Central memory CD8-positive, alpha-beta T cell (primary cell): ENCODE measurements around the gene DENND1A.
"Not testable (repeated sequence)": the region's sequence is repeated elsewhere in the genome, so short reads cannot be mapped to it uniquely, and the experiment has no call there.

Experiments
- ATAC-seq: fragments of 150-1000 bp; cut with Tn5 transposase; replicated peaks from 2 replicates; pipeline ENCODE4 v1.10.0; 2022; ENCODE audit warnings: mild to moderate bottlenecking, moderate FRiP score, moderate number of reproducible peaks; ENCODE audit not compliant: poor library complexity, severe bottlenecking; ENCODE audit errors: extremely low read depth
- DNase-seq, 2 donors: peaks; one replicate each; pipeline ENCODE4 v3.0.0; 2021; ENCODE audit warnings: low spot score in 2 of 2
- H3K27ac Mint-ChIP-seq: one replicate; pipeline ENCODE4 v1.8.0; 2022; ENCODE audit warnings: low read depth, mild to moderate bottlenecking, moderate library complexity, mixed read lengths
- H3K27me3 Mint-ChIP-seq: one replicate; pipeline ENCODE4 v1.8.0; 2022; ENCODE audit warnings: mixed read lengths
- H3K36me3 Mint-ChIP-seq: one replicate; pipeline ENCODE4 v1.8.0; 2022; ENCODE audit warnings: mild to moderate bottlenecking, moderate library complexity, mixed read lengths; ENCODE audit not compliant: insufficient read depth
- H3K4me1 Mint-ChIP-seq: one replicate; pipeline ENCODE4 v1.8.0; 2022; ENCODE audit warnings: mixed read lengths
- H3K4me3 Mint-ChIP-seq: one replicate; pipeline ENCODE4 v1.8.0; 2022; ENCODE audit warnings: mild to moderate bottlenecking, moderate library complexity, mixed read lengths
- H3K9me3 Mint-ChIP-seq: one replicate; pipeline ENCODE4 v1.8.0; 2022; ENCODE audit warnings: mixed read lengths

Gene DENND1A, protein sequence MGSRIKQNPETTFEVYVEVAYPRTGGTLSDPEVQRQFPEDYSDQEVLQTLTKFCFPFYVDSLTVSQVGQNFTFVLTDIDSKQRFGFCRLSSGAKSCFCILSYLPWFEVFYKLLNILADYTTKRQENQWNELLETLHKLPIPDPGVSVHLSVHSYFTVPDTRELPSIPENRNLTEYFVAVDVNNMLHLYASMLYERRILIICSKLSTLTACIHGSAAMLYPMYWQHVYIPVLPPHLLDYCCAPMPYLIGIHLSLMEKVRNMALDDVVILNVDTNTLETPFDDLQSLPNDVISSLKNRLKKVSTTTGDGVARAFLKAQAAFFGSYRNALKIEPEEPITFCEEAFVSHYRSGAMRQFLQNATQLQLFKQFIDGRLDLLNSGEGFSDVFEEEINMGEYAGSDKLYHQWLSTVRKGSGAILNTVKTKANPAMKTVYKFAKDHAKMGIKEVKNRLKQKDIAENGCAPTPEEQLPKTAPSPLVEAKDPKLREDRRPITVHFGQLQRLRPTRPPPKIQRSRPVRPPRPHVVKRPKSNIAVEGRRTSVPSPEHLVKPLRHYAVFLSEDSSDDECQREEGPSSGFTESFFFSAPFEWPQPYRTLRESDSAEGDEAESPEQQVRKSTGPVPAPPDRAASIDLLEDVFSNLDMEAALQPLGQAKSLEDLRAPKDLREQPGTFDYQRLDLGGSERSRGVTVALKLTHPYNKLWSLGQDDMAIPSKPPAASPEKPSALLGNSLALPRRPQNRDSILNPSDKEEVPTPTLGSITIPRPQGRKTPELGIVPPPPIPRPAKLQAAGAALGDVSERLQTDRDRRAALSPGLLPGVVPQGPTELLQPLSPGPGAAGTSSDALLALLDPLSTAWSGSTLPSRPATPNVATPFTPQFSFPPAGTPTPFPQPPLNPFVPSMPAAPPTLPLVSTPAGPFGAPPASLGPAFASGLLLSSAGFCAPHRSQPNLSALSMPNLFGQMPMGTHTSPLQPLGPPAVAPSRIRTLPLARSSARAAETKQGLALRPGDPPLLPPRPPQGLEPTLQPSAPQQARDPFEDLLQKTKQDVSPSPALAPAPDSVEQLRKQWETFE

DNA sequence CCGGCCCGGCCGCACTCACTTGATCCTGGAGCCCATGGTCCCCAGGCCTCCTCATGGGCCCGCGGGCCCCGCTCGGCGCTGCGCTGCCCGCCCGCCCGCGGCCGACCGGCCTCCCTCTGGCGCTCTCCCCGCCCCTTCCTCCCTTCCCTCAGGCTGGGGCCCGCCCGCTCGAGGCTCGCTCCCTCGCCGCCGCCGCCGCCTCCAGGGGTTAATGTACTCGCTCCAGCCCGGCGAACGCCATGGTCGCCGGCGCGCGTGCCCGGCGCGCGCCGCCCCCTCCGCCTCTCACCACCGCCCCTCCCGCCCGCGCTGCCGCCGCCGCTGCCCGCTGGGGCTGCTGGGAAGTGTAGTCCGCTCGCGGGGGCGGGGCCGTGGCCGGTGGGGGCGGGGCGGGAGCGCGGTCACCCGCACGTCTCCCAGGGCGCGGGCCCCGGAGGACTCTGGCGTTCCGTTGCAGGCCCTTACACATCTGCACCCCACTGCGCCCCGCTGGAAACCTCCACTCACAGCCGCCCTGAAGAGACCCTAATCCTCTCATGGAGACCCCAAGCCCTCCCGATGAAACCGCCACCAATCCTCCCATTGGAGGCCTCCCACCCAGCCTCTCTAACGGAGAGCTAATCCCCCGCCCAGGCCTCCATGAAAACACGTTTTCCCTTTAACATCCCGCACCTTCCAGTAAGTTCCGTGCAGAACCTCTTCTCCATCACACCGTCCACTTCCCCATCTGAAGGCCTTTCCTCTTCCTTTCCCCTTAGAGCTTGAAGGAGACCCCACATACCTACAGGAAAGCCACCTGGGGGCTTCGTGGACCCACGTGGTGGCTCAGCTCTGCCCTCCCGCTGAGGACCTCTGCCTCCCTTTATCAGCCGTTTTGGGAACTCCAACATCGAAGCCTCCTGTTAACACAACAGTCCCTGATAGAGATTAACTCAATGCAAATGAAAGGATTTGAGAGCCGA lies at the start of gene DENND1A:
Gene DENND1A (minus strand): TSS at position 257 of the 962 bp plus-strand sequence. CDS start 221 bp downstream, at position 36.
- DNase-seq = peak; percentile 67 to 73
- Mint-ChIP-seq H3K27ac (peak within 1 kb of the TSS; percentile 88), H3K4me1 (peaks cover 27% of the 10 kb centered on the region), H3K4me3 (peak within 1 kb of the TSS; percentile 86), H3K27me3 (peaks cover 18% of the 10 kb centered on the region), H3K36me3 (peaks cover 6% of the 10 kb centered on the region), H3K9me3 (no peaks in the 10 kb centered on the region)
- ATAC-seq = peak; percentile 95

DNA sequence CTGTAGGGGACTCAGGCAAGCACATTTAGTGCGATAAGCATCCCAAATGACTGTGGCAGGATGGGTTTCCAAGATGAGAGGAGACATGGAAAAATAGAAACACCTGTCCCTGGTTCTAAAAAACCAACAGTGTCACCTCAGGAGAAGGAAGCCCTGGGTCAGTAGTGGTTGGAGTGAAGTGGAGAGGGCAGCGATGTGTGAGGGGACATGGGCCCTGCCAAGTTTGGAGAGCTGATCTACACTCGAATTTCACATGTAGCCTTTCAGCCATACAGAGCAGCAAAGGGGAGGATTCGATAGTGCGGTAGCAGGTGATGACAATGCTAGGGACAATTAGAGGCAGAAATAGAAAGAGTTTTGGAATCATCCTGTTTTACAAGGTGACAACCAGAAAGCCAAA lies 49.1 kb upstream of the DENND1A start:
- Mint-ChIP-seq H3K27ac (no peak overlapping the region), H3K9me3 (no peaks in the 10 kb centered on the region), H3K36me3 (no peaks in the 10 kb centered on the region), H3K4me1 (no peaks in the 10 kb centered on the region), H3K27me3 (peaks cover 49% of the 10 kb centered on the region), H3K4me3 (no peak overlapping the region)
- no peak for DNase-seq
- ATAC-seq = no peak

DNA sequence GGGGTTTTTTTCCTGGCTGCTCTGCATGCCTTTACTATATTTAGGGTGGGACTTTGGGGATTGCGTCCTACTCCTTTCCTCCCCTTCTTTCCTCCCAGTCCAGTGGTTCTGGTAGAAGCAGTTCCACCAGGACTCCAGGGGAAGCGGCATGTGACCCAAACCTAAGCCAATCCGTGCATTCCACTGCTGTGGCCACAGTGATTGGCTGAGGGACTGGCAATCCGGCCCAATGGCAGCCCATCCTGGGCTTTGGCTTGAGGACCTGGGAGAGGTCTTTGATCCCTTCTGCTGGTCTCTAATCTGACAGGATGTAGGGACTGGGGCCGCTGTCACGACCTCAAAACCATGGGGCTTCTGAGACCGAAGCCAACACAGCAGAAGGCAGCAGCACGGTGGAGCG lies 46.7 kb upstream of the DENND1A start:
- DNase-seq, H3K36me3 Mint-ChIP-seq, H3K4me1 Mint-ChIP-seq, ATAC-seq, H3K27ac Mint-ChIP-seq, H3K9me3 Mint-ChIP-seq, H3K4me3 Mint-ChIP-seq: not testable (repeated sequence)
- H3K27me3 Mint-ChIP-seq = peaks cover 30% of the 10 kb centered on the region

DNA sequence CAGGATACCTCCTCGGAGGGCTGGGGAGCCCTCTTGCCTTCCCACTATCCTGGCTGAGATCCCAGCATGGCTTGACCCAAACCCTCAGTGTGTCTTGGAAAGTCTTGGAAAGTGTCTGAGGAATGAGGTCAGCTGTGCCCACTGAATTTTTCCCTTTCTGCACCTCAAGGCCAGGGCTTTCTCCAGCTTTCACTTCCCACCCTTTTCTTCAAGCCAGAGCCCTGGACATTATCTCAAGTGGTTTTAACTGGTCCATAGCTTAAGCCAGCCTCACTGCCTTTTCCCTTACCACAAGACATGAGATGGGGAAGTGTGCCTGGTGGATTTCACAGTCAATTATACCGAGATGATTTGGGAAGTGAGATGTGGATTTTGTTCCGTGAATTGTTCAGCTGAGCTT lies 45.9 kb upstream of the DENND1A start:
- Mint-ChIP-seq H3K27ac (no peak overlapping the region), H3K36me3 (no peaks in the 10 kb centered on the region), H3K4me1 (no peaks in the 10 kb centered on the region), H3K4me3 (no peak overlapping the region), H3K9me3 (no peaks in the 10 kb centered on the region), H3K27me3 (peaks cover 23% of the 10 kb centered on the region)
- no peak for DNase-seq
- ATAC-seq = no peak

DNA sequence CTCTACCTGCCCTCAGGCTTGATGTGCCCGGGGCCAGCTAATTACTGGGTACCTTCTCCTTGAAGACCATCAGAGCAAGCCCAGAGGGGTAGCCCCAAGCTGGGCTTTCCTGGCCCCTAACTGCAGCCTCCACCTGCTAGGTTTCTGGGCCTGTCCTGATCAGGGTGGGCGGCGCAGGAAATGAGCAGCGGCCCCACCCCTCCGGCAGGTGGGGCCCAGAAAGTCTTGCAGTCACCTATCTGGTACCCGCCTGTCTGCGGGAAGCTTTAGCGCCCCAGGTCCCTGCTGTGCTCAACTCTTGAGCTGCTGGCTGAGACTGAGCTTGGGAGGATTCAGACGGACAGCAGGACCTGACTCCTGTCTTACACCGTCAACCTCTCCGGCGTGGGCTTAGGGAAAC lies 44.5 kb upstream of the DENND1A start:
- ATAC-seq = no peak
- Mint-ChIP-seq H3K27me3 (peaks cover 9% of the 10 kb centered on the region), H3K4me3 (no peak overlapping the region)

DNA sequence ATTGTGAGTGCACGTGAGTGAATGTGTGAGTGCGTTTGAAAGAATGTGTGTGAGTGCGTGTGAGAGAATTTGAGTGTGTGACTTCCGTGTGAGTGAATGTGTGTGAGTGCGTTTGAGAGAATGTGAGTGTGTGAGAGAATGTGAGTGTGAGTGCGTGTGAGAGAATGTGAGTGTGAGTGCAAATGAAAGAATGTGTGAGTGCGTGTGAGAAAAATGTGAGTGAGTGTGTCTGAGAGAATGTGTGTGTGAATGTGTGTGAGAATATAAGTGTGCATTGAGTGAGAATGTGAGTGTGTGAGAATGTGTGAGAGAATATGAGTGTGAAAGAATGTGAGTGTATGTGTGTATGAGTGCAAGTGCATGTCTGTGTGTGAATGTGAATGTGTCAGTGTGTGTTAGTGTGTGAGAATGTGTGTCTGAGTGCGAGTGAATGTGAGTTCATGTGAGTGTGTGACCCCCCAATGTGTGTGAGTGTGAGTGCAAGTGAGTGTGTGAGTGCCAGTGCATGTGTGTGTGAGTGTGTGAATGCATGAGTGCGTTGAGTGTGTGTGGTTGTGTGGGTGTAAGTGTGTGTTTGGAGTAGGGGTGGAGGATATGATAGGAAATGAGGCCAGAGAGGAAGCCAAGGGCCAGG lies 43.8 kb upstream of the DENND1A start:
- Mint-ChIP-seq H3K9me3 (no peaks in the 10 kb centered on the region), H3K4me3 (no peak overlapping the region), H3K4me1 (no peaks in the 10 kb centered on the region), H3K36me3 (no peaks in the 10 kb centered on the region), H3K27ac (no peak overlapping the region), H3K27me3 (peaks cover 2% of the 10 kb centered on the region)
- DNase-seq = no peak
- ATAC-seq = no peak

More for the DNA sequence above, 44.5 kb upstream of the DENND1A start:
- H3K4me1 Mint-ChIP-seq = no peaks in the 10 kb centered on the region
- H3K9me3 Mint-ChIP-seq = no peaks in the 10 kb centered on the region
- DNase-seq = no peak
- H3K36me3 Mint-ChIP-seq = no peaks in the 10 kb centered on the region
- H3K27ac Mint-ChIP-seq = no peak overlapping the region

DNA sequence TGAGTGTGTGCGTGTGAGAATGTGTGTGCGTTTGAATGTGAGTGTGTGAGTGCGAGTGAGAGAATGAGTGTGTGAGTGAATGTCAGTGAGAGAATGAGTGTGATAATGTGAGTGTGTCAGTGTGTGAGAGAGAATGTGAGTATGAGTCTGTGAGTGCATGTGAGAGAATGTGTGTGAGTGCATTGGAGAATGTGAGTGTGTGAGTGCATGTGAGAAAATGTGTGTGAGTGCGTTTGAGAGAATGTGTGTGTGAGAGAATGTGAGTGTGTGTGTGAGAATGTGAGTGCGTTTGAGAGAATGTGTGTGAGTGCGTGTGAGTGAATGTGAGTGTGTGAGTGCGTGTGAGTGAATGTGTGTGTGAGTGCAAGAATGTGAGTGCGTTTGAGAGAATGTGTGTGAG lies 42.7 kb upstream of the DENND1A start:
- no peak for DNase-seq
- Mint-ChIP-seq H3K9me3 (no peaks in the 10 kb centered on the region), H3K36me3 (no peaks in the 10 kb centered on the region), H3K4me1 (no peaks in the 10 kb centered on the region), H3K27ac (no peak overlapping the region), H3K27me3 (no peaks in the 10 kb centered on the region), H3K4me3 (no peak overlapping the region)
- no peak for ATAC-seq

DNA sequence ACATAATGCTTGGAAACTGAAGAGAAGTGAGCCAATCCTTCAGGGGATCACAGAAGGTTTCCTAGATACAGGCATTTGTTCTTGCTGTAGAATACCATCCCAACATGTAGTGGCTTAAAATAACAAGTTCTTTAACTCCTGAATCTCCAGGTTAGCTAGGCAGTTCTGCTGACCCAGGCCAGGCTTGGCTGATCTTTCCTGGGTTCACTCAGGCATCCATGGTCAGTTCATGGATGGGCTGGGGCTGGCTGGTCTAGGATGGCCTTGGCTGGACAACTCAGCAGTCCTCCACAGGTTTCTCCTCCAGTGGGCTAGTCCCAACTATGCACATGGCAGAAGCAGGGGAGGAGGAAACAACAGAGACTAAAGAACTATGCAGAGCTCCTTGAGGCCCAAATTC lies 37.4 kb upstream of the DENND1A start:
- Mint-ChIP-seq H3K36me3 (no peaks in the 10 kb centered on the region), H3K27ac (no peak overlapping the region), H3K9me3 (no peaks in the 10 kb centered on the region), H3K27me3 (peaks cover 36% of the 10 kb centered on the region), H3K4me1 (no peaks in the 10 kb centered on the region), H3K4me3 (no peak overlapping the region)
- DNase-seq = no peak
- ATAC-seq = no peak

DNA sequence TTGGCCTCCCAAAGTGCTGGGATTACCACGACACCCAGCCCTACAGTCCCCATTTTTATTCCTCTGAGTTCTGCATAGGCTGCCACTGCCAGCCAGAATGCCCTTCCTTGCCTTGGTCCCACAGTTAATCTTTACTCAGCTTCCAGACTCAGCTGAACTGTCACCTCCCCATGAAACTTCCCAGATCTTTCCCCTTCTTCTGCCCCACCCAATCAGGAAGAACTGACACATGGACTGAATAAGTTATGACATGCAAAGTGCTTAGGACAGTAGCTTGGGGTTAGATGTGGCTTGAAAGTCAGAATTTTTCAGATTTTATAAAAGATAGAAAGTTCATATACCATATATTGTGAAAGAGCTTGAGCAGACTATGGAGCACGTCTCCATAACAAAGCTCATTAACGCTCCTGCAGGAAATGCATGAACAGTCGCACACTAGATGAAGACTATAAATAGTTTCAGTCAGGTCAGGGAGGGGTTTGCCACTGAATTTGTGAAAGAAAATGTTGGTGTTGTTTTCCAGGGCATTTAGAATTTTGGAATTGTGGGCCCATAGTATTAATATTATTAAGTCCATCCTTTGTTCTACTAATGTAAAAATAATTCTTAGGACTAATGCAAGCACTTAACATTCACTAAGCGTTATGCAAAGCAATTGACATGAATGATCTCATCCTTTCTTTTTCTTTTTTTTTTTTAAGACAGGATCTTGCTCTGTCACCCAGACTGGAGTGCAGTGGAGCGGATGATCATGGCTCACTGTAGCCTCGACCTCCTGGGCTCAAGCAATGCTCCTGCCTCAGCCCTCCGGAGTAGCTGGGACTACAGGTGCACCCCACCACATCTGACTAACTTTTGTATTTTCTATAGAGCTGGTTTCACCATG lies 36.1 kb upstream of the DENND1A start:
- ATAC-seq (no peak), DNase-seq (no peak)
- Mint-ChIP-seq H3K9me3 (no peaks in the 10 kb centered on the region), H3K36me3 (no peaks in the 10 kb centered on the region), H3K27ac (no peak overlapping the region), H3K27me3 (peaks cover 41% of the 10 kb centered on the region), H3K4me1 (no peaks in the 10 kb centered on the region), H3K4me3 (no peak overlapping the region)

DNA sequence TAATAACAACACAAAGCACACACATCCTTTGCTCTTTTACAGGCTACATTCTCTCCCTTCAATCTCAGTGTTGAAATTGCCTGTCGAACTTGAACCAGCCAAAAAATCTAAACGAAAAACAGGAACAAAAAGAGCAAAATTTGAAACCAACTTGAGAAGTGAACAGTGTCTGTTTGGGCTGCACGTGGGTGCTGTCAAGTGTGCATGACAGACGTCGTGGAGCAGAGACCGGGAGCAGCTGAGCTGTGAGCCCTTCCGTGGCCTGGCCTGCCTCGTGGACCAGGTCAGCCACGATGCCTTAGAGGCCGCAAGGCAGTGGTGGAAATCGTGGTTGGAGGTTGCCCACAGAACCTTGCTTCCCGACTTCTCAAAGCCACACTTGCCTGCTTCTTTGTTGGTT lies 34.8 kb upstream of the DENND1A start:
- DNase-seq (no peak), ATAC-seq (no peak)
- Mint-ChIP-seq H3K36me3 (no peaks in the 10 kb centered on the region), H3K4me1 (no peaks in the 10 kb centered on the region), H3K4me3 (no peak overlapping the region), H3K9me3 (no peaks in the 10 kb centered on the region), H3K27me3 (peaks cover 54% of the 10 kb centered on the region), H3K27ac (no peak overlapping the region)

DNA sequence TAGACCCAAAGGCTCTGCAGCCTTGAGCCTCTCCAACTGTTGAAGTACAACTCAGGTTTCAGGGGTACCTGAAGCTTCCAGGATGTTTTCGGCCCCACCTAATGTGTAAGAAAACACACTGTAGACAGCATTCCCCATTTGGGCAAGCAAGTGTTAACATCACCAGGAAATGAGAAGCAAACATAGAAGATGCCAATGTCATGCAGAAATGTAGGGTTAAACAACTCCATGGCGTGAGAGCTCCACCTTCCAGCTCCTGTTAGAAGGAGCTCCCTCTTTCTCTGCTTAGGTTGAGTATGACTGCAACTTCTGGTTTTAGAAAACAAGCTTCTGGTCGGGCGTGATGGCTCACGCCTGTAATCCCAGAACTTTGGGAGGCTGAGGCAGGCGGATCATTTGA lies 31.0 kb upstream of the DENND1A start:
- Mint-ChIP-seq H3K36me3 (no peaks in the 10 kb centered on the region), H3K9me3 (no peaks in the 10 kb centered on the region), H3K27ac (no peak overlapping the region), H3K27me3 (peaks cover 78% of the 10 kb centered on the region), H3K4me1 (no peaks in the 10 kb centered on the region), H3K4me3 (no peak overlapping the region)
- no peak for ATAC-seq
- no peak for DNase-seq
